Measurements from ENCODE around the gene PAQR7.
A peak's percentile ranks its signal among the peaks of the same experiment; 100 is the strongest.
"Not testable (repeated sequence)": the region's sequence is repeated elsewhere in the genome, so short reads cannot be mapped to it uniquely, and the experiment has no call there.

The PAQR7 gene

GRCh38 chr1:25848531-25848930 is 27.0 kb downstream of the PAQR7 start:
- no peak for DNase-seq

- no peak for DNase-seq
Measured at GRCh38 chr1:25847929-25848328, 27.6 kb downstream of the PAQR7 start.

GRCh38 chr1:25845664-25846063 is 29.8 kb downstream of the PAQR7 start:
- no peak for DNase-seq

- DNase-seq, result no peak
Measured at GRCh38 chr1:25844536-25845337, 30.8 kb downstream of the PAQR7 start.

GRCh38 chr1:25843483-25843882 is 32.0 kb downstream of the PAQR7 start:
- DNase-seq, result no peak

GRCh38 chr1:25839808-25840207 is 35.7 kb downstream of the PAQR7 start:
- not testable (repeated sequence) for DNase-seq

- no peak for DNase-seq
Measured at GRCh38 chr1:25837262-25837875, 38.1 kb downstream of the PAQR7 start.

- no peak for DNase-seq
Measured at GRCh38 chr1:25836695-25837094, 38.8 kb downstream of the PAQR7 start.

GRCh38 chr1:25834894-25835293 is 40.6 kb downstream of the PAQR7 start:
- DNase-seq, result no peak

- DNase-seq, result no peak
Measured at GRCh38 chr1:25833158-25833557, 42.4 kb downstream of the PAQR7 start.

GRCh38 chr1:25832336-25833037 is 43.0 kb downstream of the PAQR7 start:
- no peak for DNase-seq

- DNase-seq, result no peak
Measured at GRCh38 chr1:25831569-25832196, 43.8 kb downstream of the PAQR7 start.

- no peak for DNase-seq
Measured at GRCh38 chr1:25829046-25829445, 46.5 kb downstream of the PAQR7 start.

GRCh38 chr1:25828491-25828890 is 47.0 kb downstream of the PAQR7 start:
- DNase-seq, result no peak

- DNase-seq, result no peak
Measured at GRCh38 chr1:25826571-25826970, 48.9 kb downstream of the PAQR7 start.

GRCh38 chr1:25825605-25826004 is 49.9 kb downstream of the PAQR7 start:
- DNase-seq, result no peak

GRCh38 chr1:25821630-25822091 is 53.8 kb downstream of the PAQR7 start:
- no peak for DNase-seq

GRCh38 chr1:25821112-25821476 is 54.4 kb downstream of the PAQR7 start:
- no peak for DNase-seq

- peak in 8 of 58 donors; percentile 21 to 44 (median 38) for DNase-seq
Measured at GRCh38 chr1:25820247-25821111, 55.0 kb downstream of the PAQR7 start.

- peak in 57 of 58 donors; percentile 35 to 90 (median 81) for DNase-seq
Measured at GRCh38 chr1:25819491-25820246, 55.8 kb downstream of the PAQR7 start, which contains the start of gene MTFR1L. TSS of gene MTFR1L (plus strand) at chr1:25819954. CDS start at chr1:25823105, 3,151 bp downstream.

All from anterior cingulate cortex (tissue), 58 donors.